Measurements from ENCODE around the gene COL15A1.

The COL15A1 gene

DNA sequence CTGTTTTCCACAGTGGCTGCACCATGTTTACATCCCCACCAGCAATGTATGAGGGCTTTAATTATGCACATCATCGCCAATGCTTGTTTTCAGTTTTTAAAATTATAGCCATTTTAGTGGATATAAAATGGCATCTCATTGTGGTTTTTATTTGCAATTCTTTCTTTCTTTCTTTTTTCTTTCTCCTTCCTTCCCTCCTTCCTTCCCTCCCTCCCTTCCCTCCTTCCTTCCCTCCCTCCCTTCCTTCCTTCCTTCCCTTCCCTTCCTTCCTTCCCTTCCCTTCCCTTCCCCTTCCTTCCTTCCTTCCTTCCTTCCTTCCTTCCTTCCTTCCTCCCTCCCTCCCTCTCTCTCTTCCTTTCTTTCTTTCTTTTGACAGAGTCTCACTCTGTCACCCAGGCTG, 6.6 kb downstream of the COL15A1 start:
- DNase-seq, result no peak

DNA sequence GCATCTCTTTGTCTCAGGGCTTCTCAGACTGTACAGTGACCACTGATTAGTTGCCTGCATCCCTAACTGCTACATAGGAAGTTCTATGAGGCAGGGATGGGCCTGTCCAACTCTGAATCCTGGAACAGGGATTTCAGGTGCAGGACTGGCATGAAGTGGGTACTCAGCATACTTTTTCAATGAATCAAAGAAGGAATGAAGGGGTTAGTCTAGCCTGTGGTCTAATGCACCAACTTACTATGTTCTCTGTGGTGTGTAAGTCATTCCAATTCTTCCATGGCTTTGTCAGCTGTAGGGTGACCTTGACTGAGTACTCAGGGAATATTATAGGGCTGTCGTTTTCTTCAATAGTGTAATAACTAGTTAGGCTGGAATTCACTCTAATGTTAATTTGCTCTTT, 8.3 kb downstream of the COL15A1 start:
- no peak for DNase-seq

DNA sequence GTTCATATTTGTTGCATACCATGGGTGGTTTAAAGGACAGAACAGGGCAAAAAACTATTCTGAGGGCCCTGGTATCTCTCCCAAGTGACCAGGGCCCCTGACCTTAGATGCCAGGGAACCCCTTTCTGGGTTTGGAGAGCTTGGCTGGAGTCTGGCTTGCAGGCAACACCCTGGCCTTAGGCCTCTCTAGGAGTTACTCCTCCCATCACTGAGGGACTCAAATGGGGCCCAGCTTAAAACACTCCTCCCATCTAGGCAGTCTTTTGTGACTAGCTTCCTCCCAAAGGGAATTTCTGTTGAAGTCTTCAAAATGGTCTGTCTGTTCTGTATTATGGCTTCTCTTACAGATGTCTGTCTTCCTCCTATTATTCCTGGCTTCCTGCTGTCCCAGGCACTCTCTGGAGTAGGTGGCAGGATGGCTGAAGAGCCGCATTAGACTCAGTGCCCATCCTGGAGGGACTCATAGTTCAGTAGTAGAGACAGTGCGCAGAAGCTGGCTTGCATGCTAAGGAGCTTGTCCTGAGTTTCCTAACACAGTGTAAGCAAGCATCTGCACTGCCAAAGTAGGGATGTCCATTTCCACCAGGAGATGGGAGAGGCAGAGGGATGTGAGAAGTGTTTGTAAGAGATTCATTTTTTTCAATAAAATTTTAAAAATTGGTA, 10.0 kb downstream of the COL15A1 start:
- DNase-seq, result no peak

DNA sequence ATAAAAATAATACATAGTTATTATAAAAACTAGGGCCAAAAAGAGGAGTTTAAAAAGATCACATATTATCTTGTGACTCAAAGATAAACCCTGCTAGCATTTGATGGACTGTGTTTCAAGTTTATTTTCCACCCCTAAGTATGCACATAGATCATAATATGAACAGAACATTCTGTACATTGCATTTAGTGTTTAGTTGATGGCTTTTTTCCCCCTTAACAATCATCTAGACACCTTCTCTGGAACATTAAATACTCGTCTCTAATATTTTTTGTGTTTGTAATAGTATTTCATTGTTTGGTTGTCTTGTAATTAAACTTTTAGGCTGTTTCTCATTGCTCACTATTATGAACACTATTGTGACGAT, 10.5 kb downstream of the COL15A1 start:
- DNase-seq, result no peak

DNA sequence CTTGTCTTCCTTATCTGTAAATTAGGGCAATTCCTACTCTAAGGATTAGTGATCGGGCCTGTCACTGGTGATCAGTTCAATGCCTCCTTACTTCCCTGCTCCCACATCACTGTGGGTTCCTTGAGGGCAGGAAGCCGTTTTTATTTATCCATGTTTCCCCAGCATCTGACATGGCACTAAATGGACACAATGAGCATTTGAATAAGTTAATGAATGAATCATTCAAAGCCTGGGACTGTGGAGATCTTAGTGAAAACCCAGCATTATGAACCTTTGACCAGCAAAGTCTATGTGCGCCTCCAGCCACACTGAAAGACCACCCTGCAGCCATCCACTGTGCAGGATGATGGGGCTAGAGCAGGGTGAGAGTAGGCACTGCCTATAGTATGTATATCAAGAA, 11.6 kb downstream of the COL15A1 start:
- no peak for DNase-seq

DNA sequence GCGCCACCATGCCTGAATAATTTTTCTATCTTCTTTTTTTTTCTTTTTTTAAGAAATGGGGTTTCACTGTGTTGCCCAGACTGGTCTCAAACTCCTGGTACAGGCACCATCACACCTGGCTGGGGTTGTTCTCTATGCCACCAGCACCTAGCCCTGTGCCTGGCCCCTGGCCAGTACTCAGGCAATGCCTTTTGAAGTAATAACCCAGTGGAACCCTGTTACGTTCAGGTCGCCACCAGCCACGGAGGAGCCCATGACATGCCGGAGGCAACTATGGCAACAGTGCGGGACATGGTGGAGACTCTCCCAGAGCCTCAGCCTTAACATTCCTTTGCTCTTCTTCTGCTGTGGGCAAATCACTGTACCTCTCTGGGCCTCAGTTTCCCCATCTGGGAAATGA, 14.1 kb downstream of the COL15A1 start:
- no peak for DNase-seq

DNA sequence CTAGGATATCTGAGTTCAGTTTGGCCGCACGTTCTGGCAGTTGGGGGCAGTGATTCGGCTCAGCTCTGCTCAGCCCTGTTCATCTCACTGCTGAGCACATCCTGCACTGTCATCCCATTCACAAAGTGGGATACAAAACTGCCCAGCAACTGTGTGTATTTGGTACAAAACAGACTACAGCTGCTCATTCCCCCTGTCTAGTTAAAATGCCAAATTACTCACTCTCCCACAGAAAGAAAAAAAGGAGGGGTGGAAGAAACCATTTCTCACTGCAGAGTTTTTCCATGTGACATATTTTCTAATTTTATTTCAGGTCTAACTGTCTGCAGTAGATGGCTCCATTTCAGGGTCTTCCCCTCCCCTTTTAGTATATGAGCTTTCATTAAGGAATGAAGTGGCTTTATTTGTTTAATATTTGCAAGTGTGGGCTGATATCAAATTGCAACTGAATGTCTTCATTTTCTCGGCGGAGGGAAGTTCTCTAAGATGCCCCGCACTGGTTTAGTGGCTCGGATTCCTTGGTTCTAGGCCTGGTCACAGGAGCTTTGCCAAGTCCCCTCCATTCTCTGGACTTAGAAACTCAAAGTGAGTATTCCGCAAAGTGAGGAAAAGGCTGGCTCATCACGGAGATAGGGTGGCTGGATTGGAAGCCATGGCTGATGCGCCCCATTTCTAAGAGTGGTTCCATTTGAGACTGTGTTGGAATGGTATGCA, 14.7 kb downstream of the COL15A1 start:
- DNase-seq, result no peak

DNA sequence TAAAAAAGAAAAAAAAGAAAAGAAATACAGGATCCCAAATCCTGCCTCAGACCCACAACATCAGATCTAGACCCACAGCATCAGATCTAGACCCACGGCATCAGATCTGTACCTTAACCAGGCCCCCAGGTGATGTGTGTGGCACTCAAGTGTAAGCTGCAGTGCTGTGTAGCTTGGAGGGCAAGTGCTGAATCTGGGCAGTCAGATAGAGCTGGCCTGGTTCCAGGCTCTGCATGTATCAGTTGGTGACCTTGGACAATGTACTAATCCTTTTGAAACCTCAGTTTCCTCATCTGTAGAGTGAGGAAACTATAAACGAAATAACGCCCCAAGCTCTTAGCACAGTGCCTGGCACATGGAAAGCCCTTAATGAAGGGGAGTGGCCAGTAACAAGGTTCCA, 16.7 kb downstream of the COL15A1 start:
- DNase-seq, result no peak

DNA sequence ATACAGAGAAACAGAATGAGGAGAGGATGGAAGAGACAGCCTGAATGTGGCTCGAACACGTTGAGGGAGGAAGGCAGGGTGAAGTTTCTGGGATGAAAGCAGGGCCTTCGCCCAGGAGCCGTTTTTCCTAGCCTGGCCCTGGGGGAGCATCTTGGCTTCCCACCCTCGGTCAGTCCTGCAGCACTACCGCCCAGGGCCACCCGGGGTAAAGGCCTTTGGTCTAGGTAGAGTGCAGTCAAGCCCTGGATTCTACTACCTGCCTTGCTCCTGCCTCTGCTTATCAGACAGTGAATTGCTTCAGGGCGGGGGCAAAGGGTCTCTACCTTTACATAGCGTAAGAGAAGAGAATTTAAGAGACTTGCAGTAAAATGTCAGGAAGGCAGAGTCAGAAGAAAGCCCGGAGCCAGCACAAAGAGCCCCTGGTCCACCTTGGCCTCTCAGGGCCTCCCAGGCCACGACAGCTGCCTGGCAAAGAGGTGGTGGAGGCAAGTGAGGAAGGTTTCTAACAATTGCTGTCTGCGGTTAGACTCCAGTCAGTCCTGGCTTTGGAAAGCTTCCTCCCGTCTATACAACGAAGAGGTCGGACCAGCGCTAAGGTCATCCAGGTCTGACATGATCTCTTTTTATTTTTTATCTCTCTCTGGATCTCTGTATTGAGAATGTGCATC, 17.9 kb downstream of the COL15A1 start:
- DNase-seq, result no peak

DNA sequence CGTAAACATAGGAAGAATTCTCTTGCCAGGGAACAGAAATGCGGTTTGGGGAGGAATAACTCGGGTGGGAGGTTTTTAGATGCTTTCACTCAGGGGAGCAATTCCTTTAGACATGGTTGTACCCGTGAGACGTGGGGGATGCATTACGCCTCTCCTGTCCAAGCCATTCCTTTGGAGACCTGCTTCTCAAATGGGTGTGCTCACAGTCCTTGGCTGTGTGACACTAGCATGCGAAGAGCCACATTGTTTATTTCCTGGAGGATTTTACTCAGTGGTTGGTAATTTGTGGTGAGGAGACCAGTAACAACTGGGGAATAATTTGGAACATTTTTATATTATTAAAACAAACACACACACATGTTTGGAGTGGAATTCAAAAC, 18.5 kb downstream of the COL15A1 start:
- DNase-seq, result no peak

DNA sequence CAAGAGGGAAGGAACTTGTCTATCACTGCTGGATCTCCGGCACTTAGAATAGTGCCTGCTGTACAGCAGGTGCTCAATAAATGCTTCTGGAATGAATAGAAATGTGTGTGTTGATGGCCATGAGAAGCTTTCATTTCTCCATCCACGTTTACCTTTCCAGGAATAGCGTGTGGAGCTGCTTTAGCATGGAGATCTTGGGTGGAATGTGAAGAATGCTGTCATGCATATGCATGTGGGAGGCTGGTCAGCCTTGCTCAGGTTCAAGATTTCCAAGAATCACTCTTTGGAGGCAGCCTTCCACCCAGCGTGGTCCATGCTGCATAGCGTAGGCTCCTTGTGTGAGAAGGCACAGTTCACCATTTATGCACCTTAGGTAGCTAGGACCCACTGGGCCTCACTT, 19.2 kb downstream of the COL15A1 start:
- no peak for DNase-seq

DNA sequence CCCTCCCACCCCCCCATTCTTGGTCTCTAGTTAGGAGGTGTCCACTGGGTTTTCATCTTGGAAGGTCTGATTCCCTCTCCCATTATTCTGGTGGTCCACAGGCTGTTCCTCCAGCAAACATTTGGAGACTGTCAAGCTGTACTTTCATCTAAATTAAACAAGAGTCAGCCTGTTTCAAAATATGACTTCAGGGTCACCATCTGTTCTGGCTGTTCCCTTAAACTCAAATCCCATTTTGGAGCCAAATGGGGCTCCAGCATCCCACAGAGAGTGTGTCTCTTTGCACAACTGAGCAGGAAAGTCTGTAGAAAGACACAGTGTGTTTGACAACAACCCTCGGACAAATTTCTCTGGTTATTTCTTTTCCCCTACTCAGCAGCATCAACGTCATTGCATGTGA, 20.5 kb downstream of the COL15A1 start:
- no peak for DNase-seq

DNA sequence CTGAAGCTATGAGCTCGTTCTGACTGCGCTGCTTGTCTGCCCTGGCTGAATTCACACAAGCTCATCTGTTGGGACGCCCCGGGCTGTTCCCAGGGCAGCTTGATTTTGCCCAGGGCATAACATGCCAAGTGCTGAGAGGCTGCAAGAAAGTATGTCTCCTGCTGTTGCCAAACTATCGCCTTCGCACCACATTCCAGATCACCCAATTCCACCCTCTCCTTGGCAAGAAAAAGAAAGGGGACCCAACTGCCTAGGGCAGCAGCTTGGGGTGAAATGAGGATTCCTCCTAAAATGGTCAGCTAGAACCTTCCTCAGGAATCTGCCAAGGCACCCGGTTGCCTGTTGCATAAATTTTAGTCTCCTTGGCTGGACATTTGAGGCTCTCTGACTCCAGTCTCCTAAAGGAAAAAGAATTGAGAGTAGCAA, 21.2 kb downstream of the COL15A1 start:
- no peak for DNase-seq

DNA sequence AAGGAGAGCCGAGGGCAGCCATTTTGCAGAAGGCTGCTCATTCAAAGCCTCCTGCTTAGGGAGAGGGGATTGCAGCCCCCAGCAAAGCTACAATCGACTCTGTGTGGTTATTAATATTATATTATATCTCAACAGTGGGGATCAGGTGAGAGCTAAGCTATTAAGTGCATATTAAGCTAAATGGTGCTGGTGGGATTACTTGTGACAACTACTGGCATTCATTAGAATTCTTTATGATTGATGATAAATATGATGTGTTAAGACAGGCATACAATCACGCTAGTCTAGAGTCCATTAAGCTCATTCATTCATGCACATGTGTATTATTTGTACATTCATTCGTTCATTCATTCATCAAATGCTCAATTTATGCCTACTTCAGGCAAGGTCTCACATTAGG, 23.0 kb downstream of the COL15A1 start:
- no peak for DNase-seq

DNA sequence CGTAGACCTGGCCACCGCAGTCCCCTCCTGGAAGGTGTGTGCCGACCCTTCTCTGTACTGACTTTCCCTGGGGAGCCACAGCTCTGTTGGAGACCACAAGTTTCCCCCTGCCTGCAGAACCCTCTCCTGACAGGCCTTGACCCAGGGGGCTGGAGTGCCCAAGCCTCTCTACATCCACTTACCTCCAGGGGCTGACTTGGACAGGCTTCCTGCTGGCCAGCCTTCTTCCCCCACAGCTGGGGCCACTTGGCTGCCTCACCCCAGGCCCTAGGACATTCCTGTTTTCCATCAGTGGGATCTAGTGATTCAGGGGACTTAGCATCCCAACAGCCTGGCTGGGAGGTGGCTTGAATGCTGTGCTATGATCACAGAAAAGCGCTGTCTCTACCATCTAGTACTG, 23.6 kb downstream of the COL15A1 start:
- no peak for DNase-seq

DNA sequence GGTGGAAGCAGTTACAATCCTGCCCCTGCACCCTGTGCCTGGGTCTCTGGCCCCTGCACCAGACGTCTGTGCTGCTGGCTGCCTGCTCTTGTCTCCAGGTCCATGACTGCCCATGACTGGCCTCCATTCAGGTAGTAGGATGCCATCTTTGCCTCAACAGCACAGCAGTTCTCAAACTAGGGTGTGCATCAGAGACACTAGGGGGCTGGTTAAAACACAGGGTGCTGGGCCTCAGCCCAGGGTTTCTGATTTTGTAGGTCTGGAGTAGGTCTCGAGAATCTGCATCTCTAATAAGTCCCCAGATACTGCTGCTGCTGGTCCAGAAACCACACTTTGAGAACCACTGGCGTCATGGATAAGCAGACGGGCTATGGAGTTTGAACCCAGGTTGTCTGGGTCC, 24.0 kb downstream of the COL15A1 start:
- DNase-seq, result no peak

DNA sequence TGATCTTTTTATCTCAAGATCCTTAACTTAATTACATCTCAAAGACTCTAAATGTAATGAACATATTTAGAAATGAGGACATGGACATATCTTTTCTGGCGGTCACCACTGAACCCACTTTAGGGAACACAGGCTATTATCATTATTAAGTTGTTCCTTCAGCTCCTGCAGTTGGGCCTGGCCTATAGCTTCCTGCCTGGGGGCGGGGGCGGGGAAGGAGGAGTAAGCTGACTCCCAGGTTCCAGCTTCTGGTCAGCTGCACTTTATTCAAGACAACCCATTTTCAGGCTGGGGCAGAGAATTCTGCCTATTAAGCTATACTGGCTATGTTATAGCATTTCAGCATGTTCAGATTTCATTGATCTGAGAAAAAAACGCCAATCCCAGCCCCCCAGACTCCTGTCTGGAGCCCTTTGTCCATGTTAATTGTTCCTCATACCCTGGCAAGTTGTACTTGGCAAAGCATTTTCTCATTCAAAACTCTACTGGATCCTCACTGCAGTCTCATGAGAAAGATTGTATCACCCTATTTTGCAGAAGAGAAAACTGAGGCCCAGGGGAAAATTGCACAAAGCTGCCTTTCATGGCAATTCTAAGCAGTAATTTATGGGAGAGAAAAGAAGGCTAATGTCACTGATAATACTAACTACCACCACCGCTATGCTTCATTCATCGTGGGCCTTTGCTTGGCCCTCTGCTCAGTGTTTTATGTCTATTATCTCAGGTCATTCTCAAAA, 25.1 kb downstream of the COL15A1 start:
- DNase-seq, result no peak

DNA sequence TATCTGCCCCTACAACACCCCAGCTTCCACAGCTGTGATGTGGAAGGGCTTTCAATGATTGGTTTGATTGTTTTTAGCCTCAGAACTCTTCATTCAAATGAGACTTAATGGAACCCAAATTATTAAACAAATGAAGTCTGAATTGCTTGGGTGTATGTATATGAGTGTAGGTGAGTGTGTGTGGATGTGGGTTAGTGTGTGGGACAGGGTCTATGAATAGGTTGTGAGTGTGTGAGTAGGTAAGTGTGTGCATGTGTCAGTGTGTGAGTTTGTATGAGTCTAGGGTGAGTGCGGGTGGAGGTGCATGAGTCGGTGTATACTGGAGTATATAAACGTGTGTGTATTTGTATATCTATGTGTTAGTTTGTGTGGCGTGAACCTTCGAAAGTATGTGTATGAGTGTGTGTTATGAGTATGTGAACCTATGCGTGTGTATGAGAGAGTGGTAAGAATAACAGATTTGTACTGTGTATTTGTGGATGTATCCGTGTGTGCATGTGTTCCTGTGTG, 26.9 kb downstream of the COL15A1 start:
- no peak for DNase-seq

DNA sequence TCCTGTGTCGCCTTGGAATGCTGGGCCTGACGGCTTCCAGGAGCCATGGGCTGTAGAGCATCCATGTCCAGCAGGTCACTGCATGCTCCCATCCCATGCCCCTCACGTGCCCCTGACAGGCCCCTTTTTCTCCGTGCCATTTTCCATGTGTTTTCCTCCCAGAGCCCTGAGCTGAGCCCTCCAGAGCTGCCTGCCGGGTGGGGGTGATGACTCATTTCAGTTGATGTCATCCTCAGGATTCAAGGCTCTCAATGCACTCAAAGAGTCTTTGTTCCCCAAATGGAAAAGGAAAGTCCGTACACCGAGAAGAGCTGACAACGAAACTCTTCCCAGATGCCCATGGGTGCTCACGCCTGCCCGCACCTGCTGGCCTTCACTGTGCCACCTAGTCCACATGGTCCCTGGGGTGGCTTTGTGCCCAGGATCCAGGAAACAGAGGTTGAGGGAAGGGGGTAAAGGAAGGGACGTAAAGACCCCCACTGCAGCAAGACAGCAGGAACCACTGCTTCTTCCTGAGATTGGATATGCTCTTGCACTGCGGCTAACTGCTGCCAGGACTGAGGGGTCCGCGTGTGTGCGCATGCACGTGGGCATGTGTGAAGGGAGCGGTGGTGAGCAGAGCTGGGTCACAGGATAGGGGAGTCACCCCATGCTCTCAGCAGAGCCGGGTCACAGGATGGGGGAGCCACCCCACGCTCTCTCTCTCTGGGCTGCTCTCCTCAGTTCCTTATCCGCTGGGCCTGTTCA, 27.6 kb downstream of the COL15A1 start:
- no peak for DNase-seq

DNA sequence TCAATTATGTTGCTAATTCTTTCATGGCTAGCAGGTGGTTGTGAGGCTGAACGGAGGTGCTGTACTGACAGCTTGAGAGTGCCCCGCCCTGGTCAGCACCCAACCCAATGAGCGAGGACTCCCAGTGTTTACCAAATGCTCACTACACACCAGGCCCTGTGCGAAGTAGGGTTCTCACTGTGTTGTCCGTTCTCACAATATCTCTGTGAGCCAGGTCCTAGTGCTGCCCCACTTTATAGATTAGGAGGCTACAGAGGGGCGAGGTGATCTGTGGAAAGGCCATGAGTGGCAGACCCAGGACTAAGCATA, 28.2 kb downstream of the COL15A1 start:
- DNase-seq, result no peak

DNA sequence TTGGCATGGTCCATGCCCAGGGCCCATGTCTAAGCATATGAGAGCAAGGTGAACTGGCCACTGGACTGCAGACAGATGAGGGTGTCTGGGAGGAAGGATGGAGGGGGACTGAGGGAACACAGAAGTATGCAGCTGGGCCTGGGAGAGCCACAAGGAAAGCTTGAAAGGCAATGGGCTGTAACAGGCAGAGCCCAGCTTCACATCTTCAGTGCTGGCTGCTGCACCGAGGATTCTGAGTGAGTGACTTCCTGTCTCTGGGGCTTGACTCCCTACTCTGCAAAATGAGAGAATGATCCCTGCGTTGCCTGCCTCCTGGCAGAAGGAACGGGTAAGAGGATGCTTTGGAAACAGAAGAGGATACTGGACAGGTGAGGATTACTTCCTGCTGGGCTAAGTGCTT, 29.0 kb downstream of the COL15A1 start:
- DNase-seq, result no peak

DNA sequence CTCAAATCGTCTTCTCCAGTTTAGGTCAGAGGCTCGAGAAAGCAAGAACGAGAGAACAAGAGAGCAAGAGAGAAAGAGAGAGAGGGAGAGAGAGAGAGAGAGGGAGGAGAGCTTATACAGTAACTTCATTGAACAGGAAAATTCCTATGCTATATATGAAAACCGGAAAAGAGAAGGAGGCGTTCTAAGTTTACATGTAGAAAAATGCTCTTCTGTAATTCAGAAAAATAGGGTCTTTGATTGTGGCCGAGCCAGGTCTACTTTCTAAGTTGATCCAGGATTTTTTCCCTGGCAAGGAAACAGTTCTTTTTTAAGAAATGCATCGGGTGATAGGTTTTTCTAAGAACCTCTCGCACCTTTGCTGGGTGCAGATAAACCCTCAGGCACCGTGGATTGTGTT, 29.5 kb downstream of the COL15A1 start:
- no peak for DNase-seq

DNA sequence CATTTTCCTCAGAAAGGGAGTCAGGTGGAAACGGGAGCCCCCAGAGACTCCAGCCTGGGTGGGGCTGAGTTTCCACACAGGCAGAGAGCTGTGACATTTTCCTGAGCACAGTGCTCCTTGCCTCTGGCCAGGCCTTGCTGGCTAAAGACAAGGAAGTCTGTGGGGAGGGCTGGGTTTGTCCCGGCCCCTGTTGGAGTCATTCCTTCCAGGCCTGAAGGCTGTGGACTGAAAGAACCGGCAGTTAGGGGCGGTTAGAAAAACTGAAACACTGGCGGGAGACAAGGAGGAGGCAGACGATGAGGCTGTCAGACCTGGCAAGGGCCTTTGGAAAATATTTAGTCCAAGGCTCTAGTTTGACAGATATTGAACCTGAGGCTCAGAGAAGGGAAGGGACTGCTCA, 29.9 kb downstream of the COL15A1 start:
- DNase-seq, result no peak
